Uterus (tissue), 4 donors: ENCODE measurements around the gene SPTLC1. TPM values are rescaled to one million over a fixed set of nuclear protein-coding genes. Genes with fewer than 3 reads are reported as not detected.

Source experiments
- DNase-seq, 2 donors: peaks; one replicate each; pipeline ENCODE4 v3.0.0-alpha.2; 2019 to 2020
- H3K27ac ChIP-seq, 2 donors: fragments of 200-600 bp; sonication (generic); 1 replicate in 1 of 2; 2 replicates in 1 of 2; pipeline ENCODE4 v1.5.1; 2016 to 2018
- H3K27me3 ChIP-seq, 2 donors: fragments of 200-600 bp; sonication (generic); one replicate each; pipeline ENCODE4 v1.5.1; 2018 to 2019; ENCODE audit warnings: control low read depth in 1 of 2
- H3K36me3 ChIP-seq, 2 donors: fragments of 200-600 bp; sonication (generic); one replicate each; pipeline ENCODE4 v1.5.1; 2019; ENCODE audit warnings: control low read depth in 1 of 2
- H3K4me1 ChIP-seq, 2 donors: fragments of 200-600 bp; sonication (generic); one replicate each; pipeline ENCODE4 v1.5.1; 2018 to 2019; ENCODE audit warnings: control low read depth in 1 of 2
- H3K4me3 ChIP-seq, 2 donors: fragments of 200-600 bp; sonication (generic); 1 replicate in 1 of 2; 2 replicates in 1 of 2; pipeline ENCODE4 v1.5.1; 2018 to 2019; ENCODE audit warnings: mild to moderate bottlenecking in 1 of 2
- H3K9me3 ChIP-seq, 2 donors: fragments of 200-600 bp; sonication (generic); one replicate each; pipeline ENCODE4 v1.5.1; 2019; ENCODE audit warnings: control low read depth in 1 of 2
- CTCF ChIP-seq, 4 experiments: fragments of 200-600 bp in 2 of 4; fragments of 450-650 bp in 2 of 4; sonication (generic) in 2 of 4; IDR thresholded peaks; one replicate each; pipeline ENCODE4 v1.5.1; 2016 to 2019; ENCODE audit warnings: antibody characterized with exemption in 4 of 4, mild to moderate bottlenecking in 2 of 4, moderate library complexity in 1 of 4
- POLR2A ChIP-seq, 2 donors: fragments of 450-650 bp; IDR thresholded peaks; one replicate each; pipeline ENCODE4 v1.6.1; 2016; ENCODE audit warnings: antibody characterized with exemption in 2 of 2, mild to moderate bottlenecking in 1 of 2, moderate library complexity in 1 of 2
- intact Hi-C: fragments of 100-400 bp; cut with DNase I; formaldehyde crosslinking; loops from one replicate; pipeline ENCODE4 v1.15.1; 2023; ENCODE audit warnings: low total_unique reads
- total RNA-seq, 4 donors: library from RNA; depleted of rRNA in 3 of 4; stranded (reverse); fragments of >200 nt in 3 of 4; gene quantifications; one replicate each; pipeline versions ENCODE4 v1.1.0 to v1.2.4, GENCODE V29; 2014 to 2023
- donor health status: DM: yes; HTN: yes; CAD: no.

The SPTLC1 gene
- total RNA-seq, 4 donors from 2014 or later, result 42.9 to 153 (median 70.8) TPM

- Histone ChIP-seq H3K9me3 (no peaks in the 10 kb centered on the region), H3K27me3 (no peaks in the 10 kb centered on the region), H3K27ac (no peak overlapping the region), H3K36me3 (no peaks in the 10 kb centered on the region), H3K4me1 (no peaks in the 10 kb centered on the region), H3K4me3 (no peak overlapping the region)
- intact Hi-C loops, result no loop called here
- DNase-seq, result no peak
- TF ChIP-seq POLR2A (IDR thresholded peaks at IDR 0.05) (no peak), CTCF (IDR thresholded peaks at IDR 0.05) (no peak)
Observed at GRCh38 chr9:92001244-92001643, 114.0 kb downstream of the SPTLC1 start.

GRCh38 chr9:91995000-91995655 lies 120.1 kb downstream of the SPTLC1 start:
- H3K36me3 ChIP-seq, result no peaks in the 10 kb centered on the region
- DNase-seq, result no peak
- intact Hi-C loops, result no loop called here

GRCh38 chr9:91994422-91994821 lies 120.8 kb downstream of the SPTLC1 start:
- Histone ChIP-seq H3K9me3 (no peaks in the 10 kb centered on the region), H3K4me1 (no peaks in the 10 kb centered on the region), H3K4me3 (no peak overlapping the region), H3K27me3 (no peaks in the 10 kb centered on the region), H3K27ac (no peak overlapping the region), H3K36me3 (no peaks in the 10 kb centered on the region)
- TF ChIP-seq CTCF (IDR thresholded peaks at IDR 0.05) (no peak), POLR2A (IDR thresholded peaks at IDR 0.05) (no peak)
- DNase-seq, result no peak
- intact Hi-C loops, result no loop called here

More at GRCh38 chr9:91995000-91995655, 120.1 kb downstream of the SPTLC1 start:
- Histone ChIP-seq H3K27me3 (no peaks in the 10 kb centered on the region), H3K4me1 (no peaks in the 10 kb centered on the region), H3K4me3 (no peak overlapping the region), H3K9me3 (no peaks in the 10 kb centered on the region), H3K27ac (no peak overlapping the region)
- no peak for TF ChIP-seq POLR2A (IDR thresholded peaks at IDR 0.05)
- TF ChIP-seq CTCF (IDR thresholded peaks at IDR 0.05), result no peak

GRCh38 chr9:91992461-91993041 lies 122.7 kb downstream of the SPTLC1 start:
- DNase-seq, result no peak
- Histone ChIP-seq H3K36me3 (no peaks in the 10 kb centered on the region), H3K4me1 (no peaks in the 10 kb centered on the region), H3K9me3 (no peaks in the 10 kb centered on the region), H3K4me3 (no peak overlapping the region), H3K27me3 (no peaks in the 10 kb centered on the region), H3K27ac (peak overlapping the region in 1 of 2 donors; percentile 20)
- intact Hi-C loops, result no loop called here
- no peak for TF ChIP-seq CTCF (IDR thresholded peaks at IDR 0.05)
- TF ChIP-seq POLR2A (IDR thresholded peaks at IDR 0.05), result no peak

GRCh38 chr9:91991721-91992341 lies 123.4 kb downstream of the SPTLC1 start:
- no peak for TF ChIP-seq POLR2A (IDR thresholded peaks at IDR 0.05)
- no peak for TF ChIP-seq CTCF (IDR thresholded peaks at IDR 0.05)
- no peaks in the 10 kb centered on the region for H3K27me3 ChIP-seq
- intact Hi-C loops, result no loop called here
- H3K4me3 ChIP-seq, result no peak overlapping the region
- no peak overlapping the region for H3K27ac ChIP-seq
- no peaks in the 10 kb centered on the region for H3K4me1 ChIP-seq
- H3K9me3 ChIP-seq, result no peaks in the 10 kb centered on the region
- no peaks in the 10 kb centered on the region for H3K36me3 ChIP-seq
- no peak for DNase-seq
